HEK293T (cell line): ENCODE measurements around the gene NDUFS8.

Experiments
- ARNT ChIP-seq: fragments of 450-650 bp; IDR thresholded peaks from 2 replicates; pipeline ENCODE4 v1.6.1; 2017; ENCODE audit warnings: mild to moderate bottlenecking
- BHLHE40 ChIP-seq: fragments of 450-650 bp; IDR thresholded peaks from 2 replicates; pipeline ENCODE4 v1.6.1; 2016; ENCODE audit warnings: mild to moderate bottlenecking, moderate library complexity, borderline replicate concordance
- ELF4 ChIP-seq: fragments of 450-650 bp; IDR thresholded peaks from 2 replicates; pipeline ENCODE4 v1.6.1; 2017; ENCODE audit warnings: antibody characterized with exemption
- FOXA1 ChIP-seq: fragments of 450-650 bp; IDR thresholded peaks from 2 replicates; pipeline ENCODE4 v1.6.1; 2016; ENCODE audit warnings: mild to moderate bottlenecking
- FOXM1 ChIP-seq: fragments of 450-650 bp; IDR thresholded peaks from 2 replicates; pipeline ENCODE4 v1.6.1; 2017; ENCODE audit warnings: mild to moderate bottlenecking, borderline replicate concordance
- NFRKB ChIP-seq: fragments of 450-650 bp; IDR thresholded peaks from 2 replicates; pipeline ENCODE4 v1.6.1; 2016; ENCODE audit warnings: mild to moderate bottlenecking, moderate library complexity
- SP1 ChIP-seq: fragments of 450-650 bp; IDR thresholded peaks from 2 replicates; pipeline ENCODE4 v1.6.1; 2017
- SUZ12 ChIP-seq: fragments of 450-650 bp; IDR thresholded peaks from 2 replicates; pipeline ENCODE4 v1.6.1; 2016; ENCODE audit warnings: mild to moderate bottlenecking
- TARDBP ChIP-seq: fragments of 450-650 bp; IDR thresholded peaks from 2 replicates; pipeline ENCODE4 v1.6.1; 2016
- ZNF384 ChIP-seq: fragments of 450-650 bp; IDR thresholded peaks from 2 replicates; pipeline ENCODE4 v1.6.1; 2016

GRCh38 chr11:68050371-68050841, 19.9 kb downstream of the NDUFS8 start:
- TF ChIP-seq ELF4 (no peak), FOXA1 (no peak), FOXM1 (no peak), BHLHE40 (no peak), SP1 (no peak), TARDBP (no peak), ZNF384 (no peak), SUZ12 (no peak), NFRKB (no peak), ARNT (no peak)
